ENCODE data around the gene AUP1.

AUP1 gene

DNA sequence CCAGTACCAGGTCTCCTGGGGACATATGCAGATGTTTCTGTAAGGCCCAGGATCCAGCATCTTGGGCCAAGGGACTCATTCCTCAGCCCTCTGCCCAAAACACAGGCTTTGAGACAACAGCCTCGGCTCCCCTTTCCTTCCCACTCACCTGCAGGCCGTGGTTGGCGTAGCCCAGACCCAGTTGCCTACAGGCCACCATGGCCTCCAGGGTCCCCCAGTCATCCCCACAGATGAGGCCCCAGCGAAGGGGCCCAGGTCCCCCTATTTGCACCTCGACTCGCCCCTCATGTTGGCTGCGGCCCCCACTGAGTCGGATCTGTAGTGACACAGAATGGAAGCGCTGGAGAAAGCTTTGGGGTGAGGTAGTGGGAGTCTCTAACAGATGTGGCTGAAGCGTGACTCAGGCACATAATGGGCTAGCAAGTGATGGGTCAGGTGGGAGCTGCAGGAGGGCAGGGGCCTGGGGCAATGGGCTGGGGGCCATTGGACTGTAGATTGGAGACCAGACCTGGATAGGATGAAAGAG is 6.0 kb upstream of the AUP1 start:
- H3K36me3 ChIP-seq (ENCODE audit: control insufficient read depth, insufficient read depth, low read length), result peaks cover 8% of the 10 kb centered on the region
- no peaks in the 10 kb centered on the region for H3K27me3 ChIP-seq (ENCODE audit: control insufficient read depth, insufficient read depth, low read length, poor library complexity, severe bottlenecking)
- no peak overlapping the region for H3K27ac ChIP-seq (ENCODE audit: insufficient read depth, low read depth, low read length, poor library complexity, severe bottlenecking)
- no peaks in the 10 kb centered on the region for H3K4me1 ChIP-seq (ENCODE audit: control insufficient read depth, insufficient read depth, low read length)
- 95 to 97% methylated on average over 10 of the region's 10 CpGs for WGBS, 2 experiments
- no peaks in the 10 kb centered on the region for H3K9me3 ChIP-seq (ENCODE audit: control insufficient read depth, low read length)
- H3K4me3 ChIP-seq (ENCODE audit: insufficient read depth, low read depth, low read length), result no peak overlapping the region

DNA sequence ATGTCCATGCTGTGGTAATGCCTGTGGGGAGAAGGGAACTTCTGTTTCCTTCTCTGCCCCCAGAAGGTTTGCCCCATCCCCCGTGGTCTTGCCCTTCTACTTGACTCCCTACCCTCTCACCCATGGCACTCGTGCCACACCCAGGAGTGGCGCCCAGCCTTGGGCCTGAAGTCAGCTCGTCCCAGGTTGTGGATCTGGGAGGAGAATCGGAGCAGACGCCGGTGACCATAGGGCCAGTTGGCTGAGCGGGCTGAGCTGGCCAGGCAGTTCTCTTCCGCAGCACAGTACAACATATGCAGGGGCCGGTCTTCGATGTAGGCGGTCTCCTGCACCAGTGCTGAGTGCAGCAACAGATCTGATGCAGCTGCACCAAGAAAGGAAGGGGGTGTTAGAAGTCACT is 4.9 kb upstream of the AUP1 start:
- H3K36me3 ChIP-seq (ENCODE audit: control insufficient read depth, insufficient read depth, low read length), result peaks cover 8% of the 10 kb centered on the region
- H3K4me1 ChIP-seq (ENCODE audit: control insufficient read depth, insufficient read depth, low read length), result no peaks in the 10 kb centered on the region
- H3K27ac ChIP-seq (ENCODE audit: insufficient read depth, low read depth, low read length, poor library complexity, severe bottlenecking), result no peak overlapping the region
- no peaks in the 10 kb centered on the region for H3K9me3 ChIP-seq (ENCODE audit: control insufficient read depth, low read length)
- WGBS, 2 experiments, result 95% methylated on average over 12 of the region's 12 CpGs
- H3K4me3 ChIP-seq (ENCODE audit: insufficient read depth, low read depth, low read length), result no peak overlapping the region
- H3K27me3 ChIP-seq (ENCODE audit: control insufficient read depth, insufficient read depth, low read length, poor library complexity, severe bottlenecking), result no peaks in the 10 kb centered on the region

DNA sequence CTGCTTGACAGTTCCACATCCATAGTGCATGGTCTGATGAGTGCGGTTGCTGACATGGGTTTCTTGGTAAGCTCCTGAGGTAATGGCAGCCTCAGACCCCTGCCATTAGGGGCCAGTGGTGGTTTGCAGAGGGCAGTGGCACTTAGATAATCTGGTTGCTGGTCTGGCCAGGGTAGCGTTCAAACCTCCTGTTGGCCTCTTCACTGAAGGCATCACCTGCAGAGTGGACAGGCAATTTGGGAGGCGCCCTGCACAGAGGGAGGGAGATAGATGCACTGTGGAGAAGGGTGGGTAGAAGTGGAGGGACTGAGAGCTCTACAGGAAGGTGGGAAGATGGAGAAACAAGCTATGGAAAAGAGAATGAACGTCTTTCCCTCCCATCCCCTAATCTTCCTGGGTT is 4.0 kb upstream of the AUP1 start:
- 92 to 96% methylated on average over 4 of the region's 4 CpGs for WGBS, 2 experiments
- H3K9me3 ChIP-seq (ENCODE audit: control insufficient read depth, low read length), result no peaks in the 10 kb centered on the region
- no peak overlapping the region for H3K27ac ChIP-seq (ENCODE audit: insufficient read depth, low read depth, low read length, poor library complexity, severe bottlenecking)
- H3K36me3 ChIP-seq (ENCODE audit: control insufficient read depth, insufficient read depth, low read length), result peaks cover 8% of the 10 kb centered on the region
- no peak overlapping the region for H3K4me3 ChIP-seq (ENCODE audit: insufficient read depth, low read depth, low read length)
- H3K27me3 ChIP-seq (ENCODE audit: control insufficient read depth, insufficient read depth, low read length, poor library complexity, severe bottlenecking), result no peaks in the 10 kb centered on the region
- peaks cover 4% of the 10 kb centered on the region for H3K4me1 ChIP-seq (ENCODE audit: control insufficient read depth, insufficient read depth, low read length)

DNA sequence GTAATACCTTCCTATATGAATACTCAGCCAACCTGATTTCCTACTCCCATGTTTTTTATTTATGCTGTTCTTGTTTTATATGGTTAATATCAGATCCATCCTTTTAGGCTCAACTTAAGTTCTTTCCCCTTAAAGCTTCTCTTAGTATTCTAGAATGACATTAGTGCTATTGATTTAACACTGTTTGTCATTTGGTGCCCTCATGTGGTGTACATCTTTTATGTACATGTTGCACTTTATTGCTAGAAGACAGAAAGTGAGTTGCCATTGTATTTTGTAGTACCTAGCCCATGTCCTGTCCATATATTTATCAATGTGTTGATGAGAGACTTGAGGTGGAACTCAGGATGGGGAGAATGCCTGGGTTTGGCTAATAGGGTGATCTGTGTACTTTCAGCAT is 2.7 kb upstream of the AUP1 start:
- Histone ChIP-seq H3K9me3 (ENCODE audit: control insufficient read depth, low read length) (no peaks in the 10 kb centered on the region), H3K27me3 (ENCODE audit: control insufficient read depth, insufficient read depth, low read length, poor library complexity, severe bottlenecking) (no peaks in the 10 kb centered on the region), H3K27ac (ENCODE audit: insufficient read depth, low read depth, low read length, poor library complexity, severe bottlenecking) (no peak overlapping the region), H3K36me3 (ENCODE audit: control insufficient read depth, insufficient read depth, low read length) (peaks cover 17% of the 10 kb centered on the region), H3K4me1 (ENCODE audit: control insufficient read depth, insufficient read depth, low read length) (peaks cover 8% of the 10 kb centered on the region), H3K4me3 (ENCODE audit: insufficient read depth, low read depth, low read length) (no peak overlapping the region)

DNA sequence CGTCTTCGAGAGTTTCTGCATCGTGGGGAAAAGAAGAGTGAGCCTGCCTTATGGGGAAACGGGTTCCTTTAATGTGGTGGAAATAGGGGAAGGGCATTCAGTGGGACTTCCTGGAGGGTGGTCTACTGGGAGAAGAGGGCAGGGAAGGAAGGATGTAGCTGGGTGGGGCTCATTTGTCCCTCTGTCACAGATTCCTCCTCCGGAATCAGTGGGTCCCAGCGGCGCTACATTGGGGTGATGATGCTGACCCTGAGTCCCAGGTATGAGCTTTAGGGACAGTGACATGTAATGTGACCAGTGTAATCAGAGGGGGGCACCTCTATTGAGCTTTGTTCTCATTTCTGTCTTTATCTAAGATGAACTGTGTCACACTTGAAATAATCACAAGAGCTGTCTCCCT is 2.2 kb upstream of the AUP1 start:
- Histone ChIP-seq H3K27ac (ENCODE audit: insufficient read depth, low read depth, low read length, poor library complexity, severe bottlenecking) (no peak overlapping the region), H3K36me3 (ENCODE audit: control insufficient read depth, insufficient read depth, low read length) (peaks cover 23% of the 10 kb centered on the region), H3K9me3 (ENCODE audit: control insufficient read depth, low read length) (no peaks in the 10 kb centered on the region), H3K4me3 (ENCODE audit: insufficient read depth, low read depth, low read length) (no peak overlapping the region), H3K4me1 (ENCODE audit: control insufficient read depth, insufficient read depth, low read length) (peaks cover 8% of the 10 kb centered on the region), H3K27me3 (ENCODE audit: control insufficient read depth, insufficient read depth, low read length, poor library complexity, severe bottlenecking) (no peaks in the 10 kb centered on the region)
- WGBS, 2 experiments, result 88 to 89% methylated on average over 7 of the region's 7 CpGs

DNA sequence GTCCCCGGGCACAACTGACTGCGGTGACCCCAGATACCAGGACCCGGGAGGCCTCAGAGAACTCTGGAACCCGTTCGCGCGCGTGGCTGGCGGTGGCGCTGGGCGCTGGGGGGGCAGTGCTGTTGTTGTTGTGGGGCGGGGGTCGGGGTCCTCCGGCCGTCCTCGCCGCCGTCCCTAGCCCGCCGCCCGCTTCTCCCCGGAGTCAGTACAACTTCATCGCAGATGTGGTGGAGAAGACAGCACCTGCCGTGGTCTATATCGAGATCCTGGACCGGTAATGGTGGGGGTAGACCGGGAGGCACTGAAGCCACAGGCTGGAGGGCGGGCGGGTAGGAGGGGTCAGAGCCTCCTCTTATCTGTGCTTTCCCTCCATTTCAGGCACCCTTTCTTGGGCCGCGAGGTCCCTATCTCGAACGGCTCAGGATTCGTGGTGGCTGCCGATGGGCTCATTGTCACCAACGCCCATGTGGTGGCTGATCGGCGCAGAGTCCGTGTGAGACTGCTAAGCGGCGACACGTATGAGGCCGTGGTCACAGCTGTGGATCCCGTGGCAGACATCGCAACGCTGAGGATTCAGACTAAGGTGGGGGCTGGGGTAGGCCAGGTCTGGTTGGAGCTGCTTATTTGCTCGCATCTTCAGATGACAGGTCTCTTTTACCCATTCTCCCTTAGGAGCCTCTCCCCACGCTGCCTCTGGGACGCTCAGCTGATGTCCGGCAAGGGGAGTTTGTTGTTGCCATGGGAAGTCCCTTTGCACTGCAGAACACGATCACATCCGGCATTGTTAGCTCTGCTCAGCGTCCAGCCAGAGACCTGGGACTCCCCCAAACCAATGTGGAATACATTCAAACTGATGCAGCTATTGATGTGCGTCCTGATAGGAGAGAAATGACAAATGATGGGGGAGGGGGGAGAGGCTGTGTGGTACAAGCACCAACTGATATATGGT is 1.0 kb upstream of the AUP1 start:
- WGBS, 2 experiments, result 13 to 15% methylated on average over 54 of the region's 54 CpGs
- H3K27ac ChIP-seq (ENCODE audit: insufficient read depth, low read depth, low read length, poor library complexity, severe bottlenecking), result no peak overlapping the region
- no peaks in the 10 kb centered on the region for H3K27me3 ChIP-seq (ENCODE audit: control insufficient read depth, insufficient read depth, low read length, poor library complexity, severe bottlenecking)
- peak overlapping the region; percentile 97 for H3K4me3 ChIP-seq (ENCODE audit: insufficient read depth, low read depth, low read length)
- peaks cover 26% of the 10 kb centered on the region for H3K36me3 ChIP-seq (ENCODE audit: control insufficient read depth, insufficient read depth, low read length)
- no peaks in the 10 kb centered on the region for H3K9me3 ChIP-seq (ENCODE audit: control insufficient read depth, low read length)
- peaks cover 8% of the 10 kb centered on the region for H3K4me1 ChIP-seq (ENCODE audit: control insufficient read depth, insufficient read depth, low read length)

DNA sequence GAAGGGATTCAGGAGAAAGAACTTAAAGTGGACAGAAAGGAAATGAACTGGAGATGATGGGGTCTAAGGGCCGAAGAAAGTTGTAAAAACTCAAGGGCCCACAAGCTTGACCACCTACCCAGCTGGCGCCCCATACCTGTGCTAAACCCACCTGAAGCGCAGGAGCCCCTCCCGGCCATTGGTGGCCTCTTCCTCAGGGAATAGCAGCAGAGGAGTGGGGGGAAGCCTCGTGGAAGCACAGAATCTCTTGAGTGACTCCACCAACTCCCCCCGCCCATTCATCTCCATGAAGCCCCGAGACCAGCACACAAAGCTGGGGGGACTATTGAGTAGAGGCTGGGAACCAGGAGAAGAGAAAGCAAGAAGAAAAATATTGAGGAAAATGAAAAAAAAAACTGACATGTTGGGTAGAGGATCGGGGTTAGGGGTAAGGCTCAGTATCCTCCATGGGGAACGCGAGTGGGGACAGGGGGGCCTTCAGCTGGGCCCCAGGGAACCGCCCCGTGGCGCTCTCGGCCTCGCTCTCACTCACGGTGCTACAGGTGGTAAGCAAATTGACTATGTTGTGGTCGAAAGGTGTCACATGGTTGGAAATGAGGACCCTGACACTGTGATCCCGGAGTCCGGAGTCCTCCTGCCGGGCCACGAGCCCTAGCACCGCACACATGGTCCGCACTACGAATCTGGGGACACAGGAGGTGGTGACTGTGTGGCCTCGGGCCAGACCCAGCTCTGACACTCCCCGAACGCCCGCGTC is 728 bp downstream of the AUP1 start:
- H3K4me1 ChIP-seq (ENCODE audit: control insufficient read depth, insufficient read depth, low read length), result peaks cover 8% of the 10 kb centered on the region
- H3K27ac ChIP-seq (ENCODE audit: insufficient read depth, low read depth, low read length, poor library complexity, severe bottlenecking), result no peak overlapping the region
- no peaks in the 10 kb centered on the region for H3K27me3 ChIP-seq (ENCODE audit: control insufficient read depth, insufficient read depth, low read length, poor library complexity, severe bottlenecking)
- peaks cover 26% of the 10 kb centered on the region for H3K36me3 ChIP-seq (ENCODE audit: control insufficient read depth, insufficient read depth, low read length)
- 15 to 18% methylated on average over 28 to 29 of the region's 29 CpGs for WGBS, 2 experiments
- H3K9me3 ChIP-seq (ENCODE audit: control insufficient read depth, low read length), result no peaks in the 10 kb centered on the region
- H3K4me3 ChIP-seq (ENCODE audit: insufficient read depth, low read depth, low read length), result peak overlapping the region; percentile 97

DNA sequence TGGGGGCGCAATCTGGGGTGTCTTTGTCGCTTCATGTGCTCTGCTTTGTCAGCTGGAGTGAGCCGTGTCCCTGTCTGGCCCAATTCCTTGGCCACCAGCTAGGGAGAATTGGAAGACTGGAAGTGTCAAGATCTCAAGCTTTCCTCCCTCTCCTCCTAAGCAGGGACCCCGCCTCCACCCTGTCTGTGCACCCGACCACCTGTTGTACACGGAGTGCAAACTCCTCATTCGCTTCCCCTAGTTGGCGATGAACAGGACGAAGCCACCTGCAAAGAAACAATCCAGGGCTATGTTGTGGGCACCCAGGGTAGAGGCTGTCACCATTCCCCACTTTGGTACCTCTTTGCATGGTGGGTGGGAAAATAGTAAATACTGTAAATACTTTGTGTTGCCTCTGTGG is 1.8 kb downstream of the AUP1 start:
- peaks cover 23% of the 10 kb centered on the region for H3K36me3 ChIP-seq (ENCODE audit: control insufficient read depth, insufficient read depth, low read length)
- no peaks in the 10 kb centered on the region for H3K9me3 ChIP-seq (ENCODE audit: control insufficient read depth, low read length)
- peaks cover 8% of the 10 kb centered on the region for H3K4me1 ChIP-seq (ENCODE audit: control insufficient read depth, insufficient read depth, low read length)
- H3K27me3 ChIP-seq (ENCODE audit: control insufficient read depth, insufficient read depth, low read length, poor library complexity, severe bottlenecking), result no peaks in the 10 kb centered on the region
- no peak overlapping the region for H3K4me3 ChIP-seq (ENCODE audit: insufficient read depth, low read depth, low read length)
- no peak overlapping the region for H3K27ac ChIP-seq (ENCODE audit: insufficient read depth, low read depth, low read length, poor library complexity, severe bottlenecking)
- 94 to 95% methylated on average over 9 of the region's 9 CpGs for WGBS, 2 experiments

DNA sequence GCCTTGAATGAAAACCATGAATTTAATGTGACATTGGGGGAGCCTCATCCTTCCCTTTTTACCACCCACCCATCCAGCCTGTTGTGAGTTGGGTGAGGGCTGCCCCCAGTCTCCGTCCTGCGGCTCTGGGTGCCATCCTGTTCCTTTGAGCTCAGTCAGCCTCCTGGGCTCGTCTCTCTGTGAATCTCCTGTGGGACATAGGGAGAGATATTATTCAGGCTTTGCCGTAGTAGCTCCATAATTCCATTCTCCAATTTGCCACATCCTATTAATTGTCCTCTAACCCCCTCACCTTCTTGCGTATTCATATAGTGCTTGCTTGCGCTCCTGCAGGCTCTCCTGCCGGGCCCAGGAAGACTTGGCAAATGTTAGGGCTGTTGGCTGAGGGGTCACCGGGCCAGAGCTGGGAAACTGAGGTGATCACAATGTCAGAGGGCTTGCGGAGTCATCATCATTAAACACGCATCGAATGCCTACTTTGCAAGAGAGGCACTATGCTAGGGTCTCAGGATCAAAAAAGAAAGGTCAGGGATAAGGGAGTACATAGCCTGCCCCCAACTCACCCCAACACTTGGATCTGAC is 2.8 kb downstream of the AUP1 start:
- peaks cover 8% of the 10 kb centered on the region for H3K4me1 ChIP-seq (ENCODE audit: control insufficient read depth, insufficient read depth, low read length)
- WGBS, 2 experiments, result 97% methylated on average over 11 of the region's 11 CpGs
- H3K27ac ChIP-seq (ENCODE audit: insufficient read depth, low read depth, low read length, poor library complexity, severe bottlenecking), result no peak overlapping the region
- no peak overlapping the region for H3K4me3 ChIP-seq (ENCODE audit: insufficient read depth, low read depth, low read length)
- H3K27me3 ChIP-seq (ENCODE audit: control insufficient read depth, insufficient read depth, low read length, poor library complexity, severe bottlenecking), result peaks cover 4% of the 10 kb centered on the region
- H3K36me3 ChIP-seq (ENCODE audit: control insufficient read depth, insufficient read depth, low read length), result peaks cover 18% of the 10 kb centered on the region
- no peaks in the 10 kb centered on the region for H3K9me3 ChIP-seq (ENCODE audit: control insufficient read depth, low read length)

Data from ectodermal cell (in vitro differentiated cells).